ENCODE results near the gene DDI2.
A peak's percentile ranks its signal among the peaks of the same experiment; 100 is the strongest.
"Not testable (repeated sequence)": the region's sequence is repeated elsewhere in the genome, so short reads cannot be mapped to it uniquely, and the experiment has no call there.

The DDI2 gene

GRCh38 chr1:15603050-15603965, 13.9 kb upstream of the DDI2 start:
- Histone ChIP-seq H3K27me3 (replicated peaks) (no peaks in the 10 kb centered on the region), H3K27ac (peak overlapping the region; percentile 23), H3K36me3 (replicated peaks) (no peaks in the 10 kb centered on the region), H3K4me3 (ENCODE audit: low read depth, low read length) (peak overlapping the region; percentile 89)
- peak; percentile 96 for DNase-seq
- TF ChIP-seq CTCF (IDR thresholded peaks at IDR 0.05; ENCODE audit: low read depth, low read length, missing control alignments), result no peak
- in situ Hi-C loops (cut with HindIII; ENCODE audit: low pct_ligation_motif_present, low sequenced_read_pairs), result no loop called here

GRCh38 chr1:15603966-15604282, 13.3 kb upstream of the DDI2 start:
- H3K27me3 ChIP-seq (replicated peaks); H3K36me3 ChIP-seq (replicated peaks); H3K27ac ChIP-seq; in situ Hi-C loops (cut with HindIII; ENCODE audit: low pct_ligation_motif_present, low sequenced_read_pairs); DNase-seq: not testable (repeated sequence)
- H3K4me3 ChIP-seq (ENCODE audit: low read depth, low read length), result peak overlapping the region; percentile 89

- in situ Hi-C loops (cut with HindIII; ENCODE audit: low pct_ligation_motif_present, low sequenced_read_pairs); H3K27ac ChIP-seq: not testable (repeated sequence)
Measured at GRCh38 chr1:15604400-15604799, 12.9 kb upstream of the DDI2 start.

GRCh38 chr1:15605398-15606383, 11.6 kb upstream of the DDI2 start:
- no peak overlapping the region for H3K4me3 ChIP-seq (ENCODE audit: low read depth, low read length)
- no peak overlapping the region for H3K27ac ChIP-seq
- no peak for DNase-seq
- no peaks in the 10 kb centered on the region for H3K36me3 ChIP-seq (replicated peaks)
- in situ Hi-C loops (cut with HindIII; ENCODE audit: low pct_ligation_motif_present, low sequenced_read_pairs), result no loop called here
- no peaks in the 10 kb centered on the region for H3K27me3 ChIP-seq (replicated peaks)
- no peak for TF ChIP-seq CTCF (IDR thresholded peaks at IDR 0.05; ENCODE audit: low read depth, low read length, missing control alignments)

More at GRCh38 chr1:15604400-15604799, 12.9 kb upstream of the DDI2 start:
- H3K27me3 ChIP-seq (replicated peaks); DNase-seq; H3K4me3 ChIP-seq (ENCODE audit: low read depth, low read length); H3K36me3 ChIP-seq (replicated peaks): not testable (repeated sequence)

- no peak for TF ChIP-seq CTCF (IDR thresholded peaks at IDR 0.05; ENCODE audit: low read depth, low read length, missing control alignments)
- H3K27me3 ChIP-seq (replicated peaks), result no peaks in the 10 kb centered on the region
- no peaks in the 10 kb centered on the region for H3K36me3 ChIP-seq (replicated peaks)
- DNase-seq, result no peak
- no peak overlapping the region for H3K27ac ChIP-seq
- no peak overlapping the region for H3K4me3 ChIP-seq (ENCODE audit: low read depth, low read length)
- in situ Hi-C loops (cut with HindIII; ENCODE audit: low pct_ligation_motif_present, low sequenced_read_pairs), result no loop called here
Measured at GRCh38 chr1:15609631-15610030, 7.6 kb upstream of the DDI2 start.

GRCh38 chr1:15610167-15610566, 7.1 kb upstream of the DDI2 start:
- DNase-seq, result no peak
- in situ Hi-C loops (cut with HindIII; ENCODE audit: low pct_ligation_motif_present, low sequenced_read_pairs), result no loop called here
- H3K4me3 ChIP-seq (ENCODE audit: low read depth, low read length), result no peak overlapping the region
- no peak overlapping the region for H3K27ac ChIP-seq
- no peaks in the 10 kb centered on the region for H3K36me3 ChIP-seq (replicated peaks)
- no peak for TF ChIP-seq CTCF (IDR thresholded peaks at IDR 0.05; ENCODE audit: low read depth, low read length, missing control alignments)
- H3K27me3 ChIP-seq (replicated peaks), result no peaks in the 10 kb centered on the region

Measured in brain microvascular endothelial cell (primary cell).